ENCODE data around the gene FARS2.

GRCh38 chr6:5624256-5624655 lies 362.9 kb downstream of the FARS2 start:
- no peak for TF ChIP-seq POLR2A (IDR thresholded peaks at IDR 0.05)
- TF ChIP-seq CTCF (IDR thresholded peaks at IDR 0.05) = no peak
- no peak for TF ChIP-seq EP300 (IDR thresholded peaks at IDR 0.05)
